GM20431 (cell line): Measurements from ENCODE around the gene FRRS1L.
"Not testable (repeated sequence)": the region's sequence is repeated elsewhere in the genome, so short reads cannot be mapped to it uniquely, and the experiment has no call there.

Experiments used
- in situ Hi-C: fragments of 300-500 bp; cut with MseI, MboI; formaldehyde crosslinking; loops from one replicate; pipeline ENCODE4 v1.15.0; 2020; ENCODE audit warnings: low sequenced_read_pairs; ENCODE audit not compliant: unreplicated experiment

FRRS1L gene

DNA sequence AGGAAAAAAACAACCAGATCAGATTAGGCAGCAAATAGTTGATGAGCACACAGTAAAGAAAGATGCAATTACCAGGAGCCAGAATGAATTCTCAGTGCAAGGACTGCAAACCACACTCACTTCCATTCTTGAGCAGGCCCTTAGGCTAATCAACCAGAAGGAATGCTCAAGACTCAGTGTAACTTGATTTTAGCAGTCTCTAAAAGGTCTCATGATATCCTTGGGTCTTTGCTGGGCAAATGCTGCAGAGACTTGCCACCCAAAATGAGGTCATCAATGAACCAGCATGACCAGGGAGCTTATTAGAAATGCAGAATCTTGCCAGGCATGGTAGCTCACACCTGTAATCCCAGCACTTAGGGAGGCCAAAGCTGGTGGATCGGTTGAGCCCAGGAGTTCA is 27.2 kb downstream of the FRRS1L start:
- in situ Hi-C loops: no loop called here

DNA sequence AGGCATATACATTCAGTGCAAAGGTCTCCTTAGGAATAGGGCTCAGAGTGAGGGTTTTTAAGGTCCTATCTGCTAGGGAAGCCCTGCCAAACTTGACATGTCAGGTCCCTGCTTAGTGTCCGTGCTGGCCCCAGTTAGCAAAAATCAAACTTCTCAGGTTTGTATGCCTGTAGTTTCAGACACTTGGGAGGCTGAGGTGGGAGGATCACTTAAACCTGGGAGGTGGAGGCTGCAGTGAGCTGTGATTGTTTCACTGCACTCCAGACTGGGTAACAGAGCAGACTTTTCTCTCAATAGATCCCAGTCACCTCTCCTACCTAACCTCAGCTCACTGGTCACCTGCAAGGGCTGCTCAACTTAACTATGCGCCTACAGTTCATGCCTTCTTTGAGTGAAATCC is 28.6 kb downstream of the FRRS1L start:
- in situ Hi-C loops: no loop called here

DNA sequence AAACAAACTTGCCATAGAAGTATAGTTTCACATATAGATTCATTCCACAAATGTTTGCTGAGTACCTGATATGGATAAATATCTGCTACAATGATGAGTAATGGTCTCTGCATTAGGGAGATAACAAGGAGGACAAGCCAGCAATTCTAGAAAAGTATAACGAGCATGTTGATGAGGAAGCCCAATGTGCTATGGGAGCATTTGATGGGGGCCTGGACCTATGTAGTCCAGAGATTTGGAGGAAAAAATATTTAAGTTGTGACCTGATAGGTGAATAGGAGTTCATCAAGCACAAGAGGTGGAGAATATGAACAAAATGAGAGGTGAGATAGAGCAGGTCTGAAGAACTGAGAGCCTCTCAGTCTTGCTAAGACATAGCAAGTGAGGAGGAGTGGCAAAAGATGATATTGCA is 32.9 kb downstream of the FRRS1L start:
- in situ Hi-C loops: no loop called here

DNA sequence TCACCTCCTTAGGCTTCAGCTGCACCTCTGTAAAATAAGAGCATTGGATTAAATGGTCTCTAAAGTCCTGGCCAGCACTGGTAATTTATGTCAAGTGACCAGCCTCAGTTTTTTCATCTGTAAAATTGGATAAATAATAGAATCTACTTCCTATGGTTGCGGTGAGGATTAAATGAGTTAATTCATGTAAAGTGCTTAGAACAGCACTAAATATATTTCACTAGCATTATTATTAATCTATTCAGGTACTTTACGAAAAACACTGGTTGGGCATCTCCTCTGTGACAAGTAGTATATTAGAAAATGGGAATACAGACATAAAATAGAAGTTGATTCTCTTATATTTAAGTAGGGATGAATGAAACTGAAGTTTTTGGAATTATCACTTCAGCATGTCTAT is 33.5 kb downstream of the FRRS1L start:
- in situ Hi-C loops: no loop called here

DNA sequence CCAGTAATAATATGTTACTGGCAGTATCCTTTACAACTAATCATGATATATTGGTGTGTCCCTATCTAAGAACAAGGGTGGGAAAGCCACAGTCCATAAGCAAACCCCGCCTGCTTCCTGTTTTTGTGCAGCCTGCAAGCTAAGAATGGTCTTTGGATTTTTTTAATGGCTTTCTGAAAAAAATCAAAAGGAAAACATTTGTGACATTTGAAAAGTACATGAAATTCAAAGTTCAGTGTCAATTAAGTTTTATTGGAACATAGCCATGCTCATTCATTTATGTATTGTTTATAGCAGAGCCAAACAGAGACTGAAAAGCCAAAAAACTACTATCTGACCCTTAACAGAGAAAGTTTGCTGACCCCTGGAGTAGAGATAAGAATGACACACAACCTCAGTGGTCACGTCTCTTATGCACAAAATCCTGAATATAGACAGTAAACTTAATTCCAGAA is 34.5 kb downstream of the FRRS1L start:
- in situ Hi-C loops: no loop called here

DNA sequence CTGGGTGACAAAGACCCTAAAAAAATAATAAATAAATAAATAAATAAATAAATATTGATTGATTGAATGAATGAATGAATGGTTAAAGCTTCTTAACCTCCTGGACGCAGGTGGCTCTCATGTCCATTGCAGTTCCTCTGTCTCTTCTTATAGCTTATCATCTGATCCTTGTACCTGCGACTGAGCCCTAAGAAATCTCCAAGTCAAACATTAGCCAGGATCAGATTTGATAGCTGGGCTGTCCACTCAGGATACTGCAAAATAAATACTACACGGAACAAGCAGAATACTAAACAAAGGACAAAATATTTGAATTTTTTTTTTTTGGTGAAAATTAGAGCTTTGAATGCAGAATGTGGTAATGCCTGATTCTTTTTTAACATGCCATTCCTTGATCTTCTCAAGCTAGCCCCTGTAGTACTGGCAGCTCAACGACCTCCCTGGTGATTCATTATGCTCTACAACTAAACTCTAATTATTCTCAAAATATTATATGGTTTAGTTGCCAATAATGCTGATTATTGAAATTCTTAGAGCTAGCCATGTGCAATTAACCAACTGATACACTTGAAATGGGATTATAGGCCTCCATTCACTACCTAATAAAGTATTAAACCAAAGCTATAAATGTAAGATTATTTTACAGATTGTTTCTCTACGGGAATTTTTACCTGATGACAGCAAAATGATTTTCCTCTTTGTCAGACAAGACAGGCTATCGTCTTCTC is 37.4 kb downstream of the FRRS1L start:
- in situ Hi-C loops: no loop called here

DNA sequence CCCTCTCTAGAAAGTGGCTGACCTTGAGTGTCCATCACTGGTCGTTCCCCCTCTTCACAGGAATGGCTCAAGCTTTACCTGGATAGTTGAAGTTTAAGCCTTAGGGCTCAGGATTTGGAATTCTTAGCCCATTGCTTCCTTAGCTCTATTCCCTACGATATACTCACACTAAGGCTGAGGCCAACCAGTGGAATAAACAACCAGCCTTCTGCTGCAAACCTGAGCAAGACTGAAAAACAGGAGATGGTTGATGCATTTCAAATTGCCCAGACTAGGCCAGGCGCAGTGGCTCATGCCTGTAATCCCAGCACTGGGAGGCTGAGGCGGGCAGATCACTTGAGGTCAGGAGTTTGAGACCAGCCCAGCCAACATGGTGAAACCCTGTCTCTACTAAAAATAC is 40.4 kb downstream of the FRRS1L start:
- in situ Hi-C loops: not testable (repeated sequence)

DNA sequence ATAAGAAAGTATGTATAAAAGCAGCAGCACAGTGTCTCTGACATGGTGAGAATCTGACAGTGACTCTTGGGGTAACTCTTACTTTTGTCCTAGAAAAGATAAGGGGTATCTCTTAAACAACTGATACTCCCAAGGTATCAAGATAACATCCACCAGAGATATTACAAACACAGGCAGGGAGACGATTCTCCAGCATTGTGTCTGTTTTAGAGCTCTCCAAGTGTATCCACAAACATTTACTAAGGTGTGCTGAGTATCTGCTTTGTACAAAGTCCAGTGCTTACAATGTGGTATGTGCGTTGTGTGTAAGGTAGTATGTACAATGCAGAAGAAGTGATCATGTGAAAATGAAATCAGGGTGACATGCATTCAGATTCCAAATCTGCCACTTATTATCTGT is 42.9 kb downstream of the FRRS1L start:
- in situ Hi-C loops: no loop called here

DNA sequence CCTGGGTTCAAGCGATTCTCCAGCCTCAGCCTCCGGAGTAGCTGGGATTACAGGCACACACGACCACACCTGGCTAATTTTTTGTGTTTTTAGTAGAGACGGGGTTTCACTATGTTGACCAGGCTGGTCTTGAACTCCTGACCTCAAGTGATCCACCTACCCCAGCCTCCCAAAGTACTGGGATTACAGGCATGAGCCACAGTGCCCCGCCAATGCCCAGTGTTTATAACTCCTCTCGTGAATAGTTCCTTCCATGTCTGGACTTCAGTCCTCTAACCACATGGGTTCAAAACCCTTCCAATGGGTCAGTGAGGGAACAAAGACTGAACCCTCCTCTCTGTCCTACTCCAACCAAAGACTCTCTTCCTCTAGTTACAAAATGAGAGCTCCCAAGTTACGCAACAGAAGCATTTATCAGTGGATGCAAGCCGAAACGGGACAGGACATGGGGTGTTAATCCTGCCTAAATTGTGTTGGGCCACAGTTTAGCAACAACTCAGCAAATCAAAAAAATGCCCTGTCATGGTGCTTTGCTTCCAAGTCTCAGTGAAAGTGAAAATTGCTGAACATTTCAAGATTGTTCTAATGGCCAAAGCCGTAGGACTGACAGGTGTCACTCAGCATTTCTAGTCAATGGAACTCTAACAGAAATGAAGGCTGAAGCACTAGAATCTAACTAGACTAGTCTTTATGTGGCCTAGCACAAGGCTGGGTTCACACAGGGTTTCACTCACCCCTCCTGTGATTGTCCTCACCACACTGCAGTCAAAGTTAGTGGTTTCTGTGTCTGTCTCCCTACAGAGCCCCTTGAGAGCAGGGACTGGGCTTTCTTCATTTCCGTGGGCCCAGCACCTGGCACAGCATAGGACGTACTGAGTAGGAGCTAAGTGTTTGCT is 44.1 kb downstream of the FRRS1L start:
- in situ Hi-C loops: no loop called here

DNA sequence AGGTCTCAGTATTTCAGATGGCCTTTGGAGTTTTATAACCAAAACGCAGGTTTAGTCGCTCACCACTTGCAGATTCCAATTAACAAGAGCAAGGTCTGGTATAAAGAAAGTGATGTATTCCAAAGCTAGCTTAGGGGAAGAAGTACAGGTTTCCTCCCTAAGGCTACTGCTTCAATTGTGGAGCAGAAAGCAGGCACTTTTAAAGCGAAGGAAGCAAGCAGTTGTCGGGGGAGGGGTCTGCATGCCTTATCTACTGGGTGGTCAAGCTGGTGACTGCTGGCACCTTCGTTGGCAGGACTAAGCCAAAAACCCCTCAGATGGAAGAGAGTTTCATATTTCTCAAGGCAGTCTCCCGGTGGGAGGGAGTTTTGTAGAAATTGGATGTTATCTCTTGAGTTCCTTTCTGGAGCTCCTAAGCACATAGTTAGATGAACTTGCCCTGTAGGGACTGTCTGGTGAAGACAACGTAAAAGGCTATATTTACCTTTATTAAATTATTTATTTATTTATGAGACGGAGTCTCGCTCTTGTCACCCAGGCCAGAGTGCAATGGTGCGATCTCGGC is 45.7 kb downstream of the FRRS1L start:
- in situ Hi-C loops: no loop called here

DNA sequence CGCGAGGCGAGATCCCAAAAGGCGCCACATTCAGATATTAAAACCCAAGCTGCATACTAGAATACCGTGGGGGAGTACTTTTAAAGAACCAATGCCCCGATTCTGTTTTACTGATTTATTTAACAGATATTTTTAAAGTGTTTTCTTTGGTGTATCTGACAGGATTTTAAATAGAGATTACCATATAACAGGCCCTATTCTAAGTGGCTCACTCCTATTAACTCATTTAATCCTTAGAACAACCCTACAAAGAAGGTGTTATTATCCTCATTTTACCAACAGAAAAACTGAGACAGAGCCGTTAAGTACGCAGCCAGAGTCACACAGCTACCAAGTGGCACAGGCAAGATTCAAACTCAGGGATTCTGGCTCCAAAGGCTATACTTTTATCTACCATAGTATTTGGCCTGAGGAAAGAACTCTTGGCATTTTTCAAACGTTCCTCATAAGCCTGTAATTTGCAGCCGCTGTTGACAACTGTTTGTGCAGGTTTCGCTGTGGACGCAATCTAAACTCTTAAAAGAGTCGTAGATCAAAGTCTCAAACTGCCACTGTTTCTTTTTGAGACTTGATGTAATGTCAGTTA is 46.8 kb downstream of the FRRS1L start:
- in situ Hi-C loops: no loop called here

DNA sequence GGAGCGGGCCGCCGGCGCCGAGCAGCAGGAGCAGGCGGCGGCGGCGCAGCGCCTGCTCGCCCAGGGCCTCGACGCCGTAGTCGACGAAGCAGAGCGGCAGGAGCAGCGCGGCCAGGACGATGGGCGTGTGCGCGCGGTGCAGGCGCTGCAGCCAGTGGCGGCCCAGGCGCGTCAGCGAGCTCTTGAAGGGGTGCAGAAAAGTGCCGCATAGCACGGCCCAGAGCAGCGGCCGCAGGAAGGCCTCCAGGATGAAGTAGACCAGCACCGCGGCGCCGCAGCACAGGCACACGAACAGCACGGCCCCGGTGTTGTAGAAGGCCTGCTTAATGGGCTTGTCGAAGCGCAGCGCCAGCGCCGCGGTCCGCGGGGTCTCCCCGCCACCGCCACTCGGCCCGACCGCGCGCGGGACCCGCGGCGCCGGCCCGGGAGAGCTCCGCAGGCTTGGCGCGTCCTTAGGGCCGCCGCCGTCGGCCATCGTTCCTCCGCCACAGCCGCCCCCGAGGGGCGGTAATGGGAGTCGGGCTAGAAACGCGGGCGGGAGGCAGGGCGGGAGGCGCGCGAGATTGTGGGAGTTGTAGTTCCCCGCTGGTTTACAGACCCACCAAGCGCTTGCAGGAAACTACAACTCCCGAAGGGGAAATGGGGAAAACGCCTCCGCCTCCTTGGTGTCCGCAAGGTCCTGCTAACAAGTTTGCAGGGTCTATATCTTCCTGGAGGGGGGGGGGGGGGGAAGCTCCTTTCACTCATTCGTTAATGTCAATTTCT is 47.4 kb downstream of the FRRS1L start, which contains the start of gene TMEM245:
TSS of gene TMEM245 (minus strand) at position 509 of the 765 bp plus-strand sequence. CDS start at position 475, 34 bp downstream.
- in situ Hi-C loops: no loop called here

DNA sequence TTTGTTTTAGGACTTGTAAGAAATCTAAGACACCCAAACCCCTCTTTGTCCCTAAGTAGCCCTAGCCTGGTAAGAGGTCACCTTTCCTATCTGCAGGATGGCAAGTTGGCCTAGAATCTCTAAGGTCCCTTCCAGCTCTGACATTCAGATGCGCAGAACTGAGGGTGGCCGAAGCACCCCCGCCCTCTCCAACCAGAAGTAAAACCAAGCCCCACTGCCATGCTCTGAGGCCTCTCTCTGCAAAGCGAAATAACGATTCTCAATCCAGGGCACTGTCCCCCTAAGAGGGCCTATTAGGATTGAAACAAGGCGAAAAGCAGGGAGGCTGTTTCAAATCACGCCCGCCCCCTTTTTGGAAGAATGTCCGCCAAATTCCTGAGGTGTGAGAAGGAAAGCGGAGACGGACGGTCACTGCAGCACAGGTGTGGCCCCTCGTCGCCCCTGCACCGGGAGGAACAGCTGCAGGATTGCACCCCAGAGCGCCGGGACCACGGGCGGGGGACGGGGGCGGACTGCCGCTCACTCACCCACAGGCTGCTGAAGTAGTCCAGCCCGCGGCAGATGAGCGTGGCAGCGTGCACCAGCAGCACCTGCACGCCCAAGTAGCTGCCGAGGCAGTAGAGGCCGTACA is 48.1 kb downstream of the FRRS1L start:
- in situ Hi-C loops: no loop called here

DNA sequence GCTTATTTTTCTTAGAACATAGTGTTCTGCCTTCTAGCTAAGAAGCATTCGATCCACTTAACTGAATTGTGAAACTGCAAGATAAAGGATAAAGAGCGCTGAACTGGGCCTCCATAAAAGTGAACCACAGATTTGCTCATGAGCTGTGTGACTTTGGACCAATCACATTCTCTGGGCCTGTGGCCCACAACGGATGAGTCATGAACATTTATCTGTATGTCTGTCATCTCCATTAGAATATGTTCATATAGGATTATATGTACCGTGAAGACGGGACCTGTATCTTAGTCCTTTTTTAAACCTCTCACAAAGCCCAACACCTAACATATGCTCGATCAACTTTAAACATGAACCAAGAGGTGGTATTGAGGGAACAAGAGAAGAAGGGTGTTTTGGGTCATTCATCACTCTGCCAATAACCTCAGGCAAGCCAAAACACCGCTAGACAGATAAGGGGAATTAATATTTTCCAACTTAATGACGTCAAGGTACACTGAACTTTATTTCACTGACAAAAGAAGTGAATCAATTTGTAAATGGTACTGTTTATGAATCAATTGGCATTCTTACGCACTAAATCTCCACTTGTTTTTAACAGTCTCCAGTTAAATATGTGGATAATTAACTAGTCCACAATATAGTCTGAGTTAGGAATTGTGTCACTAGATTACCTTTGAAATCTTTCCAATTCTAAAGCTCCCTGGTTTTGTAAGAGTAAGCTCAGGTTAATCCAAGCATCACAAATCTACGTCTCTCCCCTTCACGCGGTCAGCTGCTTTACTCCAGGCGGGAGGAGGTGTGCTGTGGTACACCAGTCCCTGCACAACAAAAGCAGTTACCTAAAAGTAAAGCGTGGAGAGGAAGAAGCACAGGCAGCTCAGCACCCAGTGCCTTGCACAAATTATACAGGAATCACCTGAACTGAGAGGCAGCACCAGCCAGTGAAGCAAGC is 48.9 kb downstream of the FRRS1L start:
- in situ Hi-C loops: no loop called here

DNA sequence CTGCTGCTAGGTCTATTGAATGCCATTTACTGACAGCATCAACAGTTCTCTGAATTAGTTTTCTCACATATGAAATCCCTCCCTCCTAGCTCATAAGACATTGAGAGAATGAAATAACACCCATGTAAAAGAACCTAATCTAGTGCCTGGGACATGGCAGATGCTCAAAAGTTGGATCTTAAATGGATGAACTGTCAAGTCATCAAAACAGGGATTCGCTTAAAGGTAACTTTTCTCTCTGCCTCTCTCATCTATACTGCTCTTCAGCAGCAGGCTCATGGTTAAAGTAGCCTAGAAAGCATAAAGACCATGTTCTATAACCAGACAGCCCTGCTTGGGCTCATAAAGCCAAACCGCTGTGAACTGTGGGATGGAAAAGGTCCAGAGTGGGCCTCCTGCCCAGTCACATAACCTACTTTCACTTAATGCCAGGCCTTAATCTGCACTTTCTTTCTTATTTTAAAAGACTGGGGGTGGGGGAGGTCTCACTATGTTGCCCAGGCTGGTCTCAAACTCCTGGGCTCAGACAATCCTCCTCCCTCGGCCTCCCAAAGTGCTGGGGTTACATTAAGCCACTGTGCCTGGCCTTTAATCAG is 51.0 kb downstream of the FRRS1L start:
- in situ Hi-C loops: no loop called here

DNA sequence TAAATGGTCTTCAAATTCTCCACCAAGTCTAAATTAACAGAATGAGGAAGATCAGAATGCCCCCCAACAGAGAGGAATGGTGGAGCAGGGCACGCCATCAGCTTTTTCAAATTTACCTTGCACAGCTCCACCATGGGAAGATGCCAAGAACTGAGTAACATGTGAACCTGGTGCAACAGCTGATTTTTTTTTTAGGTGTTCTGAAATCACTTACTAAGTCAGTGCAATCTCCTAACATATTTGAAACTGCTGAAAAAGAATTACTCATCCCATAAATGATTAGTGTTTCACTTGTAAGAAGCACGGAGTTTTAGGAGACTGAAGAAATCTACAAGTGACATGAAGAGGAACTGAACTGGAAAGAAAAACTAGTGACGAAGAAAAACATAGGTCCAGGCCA is 52.4 kb downstream of the FRRS1L start:
- in situ Hi-C loops: no loop called here

DNA sequence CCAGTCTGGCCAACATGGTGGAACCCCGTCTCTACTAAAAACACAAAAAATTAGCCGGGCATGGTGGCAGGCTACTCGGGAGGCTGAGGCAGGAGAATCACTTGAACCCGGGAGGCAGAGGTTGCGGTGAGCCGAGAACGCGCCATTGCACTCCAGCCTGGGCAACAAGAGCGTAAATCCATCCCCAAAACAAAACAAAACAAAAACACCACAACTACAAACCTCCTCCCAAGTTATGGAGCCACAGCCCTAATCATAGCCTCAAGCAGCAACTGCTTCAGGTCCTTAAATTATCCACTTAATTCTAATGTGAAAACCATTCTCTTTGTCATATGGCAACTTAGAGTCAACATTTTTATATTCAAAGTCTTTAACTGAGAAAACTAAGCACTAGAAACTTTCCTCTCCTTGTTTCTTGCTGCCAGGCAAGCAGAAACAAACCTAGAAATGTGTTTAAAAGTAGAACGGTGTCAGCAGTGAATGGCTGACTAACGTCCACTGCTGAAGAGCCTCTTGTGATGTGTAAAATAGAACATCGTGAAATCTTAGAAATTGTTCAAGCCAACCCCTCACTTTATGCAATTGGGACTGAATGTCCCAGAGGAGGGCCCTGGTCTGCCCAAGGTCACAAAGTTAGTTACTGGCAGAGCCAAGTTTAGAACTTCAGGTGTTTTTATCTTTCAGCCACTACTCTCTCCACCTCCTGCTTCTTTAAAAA is 53.0 kb downstream of the FRRS1L start:
- in situ Hi-C loops: no loop called here
